Stimulated activated CD8-positive, alpha-beta memory T cell treated with anti-CD3 and anti-CD28 coated beads, Interleukin-15, amount 100 ng/mL, for 48 hours (primary cell): ENCODE results near the gene CYP2B6.
"Not testable (repeated sequence)": the region's sequence is repeated elsewhere in the genome, so short reads cannot be mapped to it uniquely, and the experiment has no call there.

Experiments
- DNase-seq, 2 donors: peaks; one replicate each; pipeline ENCODE4 v3.0.0-alpha.2; 2020; ENCODE audit warnings: low read depth in 2 of 2

CYP2B6 gene

DNA sequence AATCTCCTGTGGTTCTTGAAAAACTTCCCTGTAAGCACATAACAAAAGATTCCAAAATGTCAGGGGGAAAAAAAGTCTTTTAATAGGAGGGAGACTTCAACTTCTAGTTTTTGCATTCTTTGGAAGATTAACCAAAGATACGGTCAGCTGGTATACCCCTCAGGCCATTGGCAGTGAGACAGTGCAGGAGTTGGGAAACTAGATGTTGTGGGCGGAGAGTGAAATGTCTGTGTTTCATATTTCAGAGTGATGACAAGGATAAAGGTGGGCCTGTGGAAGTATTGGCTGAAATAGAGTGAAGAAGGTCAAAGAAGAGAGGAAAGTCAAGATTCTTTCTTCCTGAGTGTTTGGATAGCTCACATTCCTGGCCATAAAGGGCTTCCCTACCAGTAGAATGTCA lies 40.8 kb downstream of the CYP2B6 start:
- DNase-seq: no peak

DNA sequence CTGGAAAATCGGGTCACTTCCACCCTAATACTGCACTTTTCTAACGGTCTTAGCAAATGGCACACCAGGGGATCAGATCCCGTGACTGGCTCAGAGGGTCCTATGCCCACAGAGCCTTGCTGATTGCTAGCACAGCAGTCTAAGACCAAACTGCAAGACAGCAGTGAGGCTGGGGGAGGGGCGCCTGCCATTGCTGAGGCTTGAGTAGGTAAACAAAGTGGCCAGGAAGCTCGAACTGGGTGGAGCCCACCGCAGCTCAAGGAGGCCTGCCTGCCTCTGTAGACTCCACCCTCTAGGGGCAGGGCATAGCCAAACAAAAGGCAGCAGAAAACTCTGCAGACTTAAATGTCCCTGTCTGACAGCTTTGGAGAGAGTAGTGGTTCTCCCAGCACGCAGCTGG lies 42.2 kb downstream of the CYP2B6 start:
- DNase-seq: not testable (repeated sequence)

DNA sequence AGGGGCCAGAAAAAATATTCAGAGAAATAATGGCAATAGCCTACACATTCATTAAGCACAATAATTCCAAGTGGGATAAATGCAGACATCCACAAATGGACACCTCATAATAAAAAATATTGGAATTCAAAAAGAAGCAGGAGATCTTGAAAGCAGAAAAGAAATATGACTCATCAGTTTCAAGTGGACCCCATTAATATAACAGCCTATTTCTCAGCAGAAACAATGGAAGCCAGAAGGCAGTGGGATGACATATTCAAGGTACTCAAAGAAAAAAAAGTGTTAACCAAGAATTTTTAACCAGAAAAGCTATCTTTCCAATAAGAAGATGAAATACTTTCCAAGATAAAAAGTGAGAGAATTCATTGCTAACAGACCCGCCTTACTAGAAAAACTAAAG lies 48.7 kb downstream of the CYP2B6 start:
- DNase-seq: no peak

DNA sequence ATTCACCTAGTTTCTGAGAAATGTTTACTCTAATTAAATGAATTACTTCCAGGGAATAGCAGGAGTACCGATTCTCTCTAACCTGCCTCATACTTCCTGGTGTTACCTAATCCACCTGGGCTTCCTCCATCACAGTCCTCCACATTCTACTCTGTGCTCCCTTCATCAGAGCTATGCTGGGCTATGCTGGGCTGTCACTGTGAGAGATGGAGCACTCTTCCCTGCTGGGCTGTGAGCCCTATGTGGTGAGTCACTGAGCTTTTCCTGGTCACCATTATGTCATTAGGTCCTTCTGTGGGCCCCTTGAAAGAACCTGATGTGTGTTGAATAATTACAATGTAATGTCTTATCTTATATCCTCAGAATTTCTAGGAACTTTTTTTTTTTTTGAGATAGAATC lies 54.0 kb downstream of the CYP2B6 start:
- not testable (repeated sequence) for DNase-seq

DNA sequence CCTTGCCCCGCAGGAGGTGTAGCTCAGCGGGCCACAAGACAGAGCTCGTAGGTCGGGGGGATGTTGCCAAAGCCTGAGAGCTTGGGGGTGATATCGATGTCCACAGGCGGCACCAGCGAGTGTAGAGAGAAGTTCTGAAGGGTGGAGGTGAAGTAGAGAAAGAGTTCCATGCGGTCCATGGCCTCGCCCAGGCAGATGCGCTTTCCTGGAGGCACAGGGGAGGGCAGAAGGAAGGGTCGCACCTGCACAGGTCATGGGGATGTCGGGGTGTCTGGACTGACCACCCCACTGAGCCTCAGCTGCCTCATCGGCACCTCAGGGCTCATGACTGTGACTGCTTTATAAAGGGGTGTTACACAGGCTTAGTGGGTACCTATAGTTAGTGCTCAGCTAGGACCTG lies 59.3 kb downstream of the CYP2B6 start:
- no peak for DNase-seq

DNA sequence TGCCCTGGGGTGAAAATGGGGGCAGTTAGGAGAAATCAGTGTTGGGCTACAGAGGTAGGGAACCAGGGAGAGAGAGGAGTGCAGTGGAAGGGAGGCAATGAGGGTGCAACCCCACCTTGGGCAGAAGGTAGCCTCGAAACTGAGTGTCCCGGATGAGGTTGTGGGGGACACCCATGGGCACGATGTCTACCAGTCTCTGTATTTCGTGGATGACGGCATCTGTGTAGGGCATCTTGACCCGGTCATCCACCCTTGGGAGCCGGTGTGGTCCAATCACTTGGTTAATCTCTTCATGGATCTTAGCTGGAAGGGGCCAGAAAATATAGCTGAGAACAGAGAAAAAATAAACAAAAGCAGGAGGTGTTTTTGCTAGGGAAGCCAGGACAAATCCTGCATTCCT lies 61.1 kb downstream of the CYP2B6 start:
- DNase-seq: not testable (repeated sequence)

DNA sequence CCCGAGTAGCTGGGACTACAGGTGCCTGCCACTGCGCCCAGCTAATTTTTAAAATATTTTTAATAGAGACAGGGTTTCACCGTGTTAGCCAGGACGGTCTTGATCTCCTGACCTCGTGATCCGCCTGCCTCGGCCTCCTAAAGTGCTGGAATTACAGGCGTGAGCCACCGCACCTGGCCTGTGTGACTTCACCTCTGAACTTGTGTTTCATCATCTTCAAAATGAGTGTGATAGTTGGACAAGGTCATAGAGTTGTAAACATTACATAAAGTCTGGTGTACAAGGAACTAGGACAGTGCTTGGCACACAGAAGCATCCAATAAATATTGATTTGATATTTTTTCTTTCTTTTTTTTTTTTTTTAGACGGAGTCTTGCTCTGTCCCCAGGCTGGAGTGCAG lies 62.2 kb downstream of the CYP2B6 start:
- not testable (repeated sequence) for DNase-seq

DNA sequence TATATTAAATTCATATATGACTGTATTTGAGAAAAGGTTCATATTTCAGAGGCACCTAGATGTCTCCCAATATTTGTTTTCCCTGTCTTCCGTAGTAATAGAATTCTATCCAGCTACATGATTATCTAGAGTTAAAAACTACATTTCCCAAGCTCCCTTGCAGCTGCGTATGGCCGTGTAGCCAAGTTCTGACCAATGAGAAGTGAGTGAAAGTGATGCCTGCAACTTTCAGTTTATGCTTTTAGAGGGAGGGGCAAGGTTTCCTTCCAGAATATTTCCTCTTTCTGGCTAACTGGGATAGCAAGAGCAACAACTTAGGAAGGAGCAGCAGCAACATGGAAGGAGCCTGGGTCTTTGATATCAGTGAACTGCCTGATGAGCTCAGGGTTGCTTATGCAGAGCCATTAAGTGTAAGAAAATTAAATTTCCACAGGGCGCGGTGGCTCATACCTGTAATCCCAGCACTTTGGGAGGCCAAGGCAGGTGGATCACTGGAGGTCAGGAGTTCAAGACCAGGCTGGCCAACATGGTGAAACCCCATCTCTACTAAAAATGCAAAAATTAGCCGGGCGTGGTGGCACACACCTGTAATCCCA lies 74.0 kb downstream of the CYP2B6 start:
- no peak for DNase-seq
